ENCODE data around the gene TMEM181. TPM values are rescaled to one million over a fixed set of nuclear protein-coding genes. Genes with fewer than 3 reads are reported as not detected.

TMEM181 gene
- total and polyA plus RNA-seq, 2 of the 13 experiments (the other 11 are each of a cell fraction or from before 2014, with no cell fraction given), result 59.1 to 108 TPM

GRCh38 chr6:158640519-158640918 is 80.6 kb downstream of the TMEM181 start:
- no peak overlapping the region for H3K4me2 ChIP-seq (ENCODE audit: low read depth, low read length)
- H3K27ac ChIP-seq (ENCODE audit: extremely low read length, insufficient read depth, low read length), result no peak overlapping the region
- peaks cover 0 to 15% of the 10 kb centered on the region in 2 experiments; a peak in 3 of 5 replicates for H3K36me3 ChIP-seq (replicated peaks in 1 of 2; ENCODE audit: control insufficient read depth in 1 of 2, insufficient read depth in 2 of 2, low read length in 2 of 2)
- FAIRE-seq, result no peak
- H3K4me1 ChIP-seq (ENCODE audit: insufficient read depth, low read length), result peaks cover 44% of the 10 kb centered on the region
- WGBS (ENCODE audit: low lambda C conversion rate), result 87% methylated on average over 2 of the region's 2 CpGs
- no peak overlapping the region for H2AFZ ChIP-seq (ENCODE audit: low read length)
- no peaks in the 10 kb centered on the region; the same call in 1 of the 2 replicates for H4K20me1 ChIP-seq (ENCODE audit: insufficient read depth, low read length)
- ChIA-PET POLR2A (no interaction called here), CTCF (ENCODE audit: low intra/inter-chr PET ratio, low total read pairs) (no interaction called here)
- in situ Hi-C loops (cut with HindIII; ENCODE audit: extremely low pct_ligation_motif_present, low pct_unique_long_range_greater_than_20kb), result no loop called here
- 0 out of 5 replicates have a peak, but pooled peaks cover 0 to under 1% of the 10 kb centered on the region in 2 experiments for H3K27me3 ChIP-seq (ENCODE audit: control insufficient read depth in 1 of 2, insufficient read depth in 2 of 2, low read length in 2 of 2)
- no peak for TF ChIP-seq ZNF367 (CRISPR knock-in tag; IDR thresholded peaks at IDR 0.05; ENCODE audit: borderline replicate concordance)
- no peak for TF ChIP-seq FOXP1 (IDR thresholded peaks at IDR 0.05)
- TF ChIP-seq FOXP1 (CRISPR knock-in tag; IDR thresholded peaks at IDR 0.05), result 0 out of 2 replicates have a peak, but pooled peaks have one; percentile 19
- TF ChIP-seq, protein P1, sequence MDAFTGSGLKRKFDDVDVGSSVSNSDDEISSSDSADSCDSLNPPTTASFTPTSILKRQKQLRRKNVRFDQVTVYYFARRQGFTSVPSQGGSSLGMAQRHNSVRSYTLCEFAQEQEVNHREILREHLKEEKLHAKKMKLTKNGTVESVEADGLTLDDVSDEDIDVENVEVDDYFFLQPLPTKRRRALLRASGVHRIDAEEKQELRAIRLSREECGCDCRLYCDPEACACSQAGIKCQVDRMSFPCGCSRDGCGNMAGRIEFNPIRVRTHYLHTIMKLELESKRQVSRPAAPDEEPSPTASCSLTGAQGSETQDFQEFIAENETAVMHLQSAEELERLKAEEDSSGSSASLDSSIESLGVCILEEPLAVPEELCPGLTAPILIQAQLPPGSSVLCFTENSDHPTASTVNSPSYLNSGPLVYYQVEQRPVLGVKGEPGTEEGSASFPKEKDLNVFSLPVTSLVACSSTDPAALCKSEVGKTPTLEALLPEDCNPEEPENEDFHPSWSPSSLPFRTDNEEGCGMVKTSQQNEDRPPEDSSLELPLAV (CRISPR knock-in tag; conservative IDR thresholded peaks at IDR 0.05; ENCODE audit: low read depth), result no peak
- no peak for TF ChIP-seq CBX1 (IDR thresholded peaks at IDR 0.05; ENCODE audit: low read depth)
- TF ChIP-seq ZNF343 (CRISPR knock-in tag; IDR thresholded peaks at IDR 0.05), result no peak
- no peak for TF ChIP-seq ZNF143 (CRISPR knock-in tag; IDR thresholded peaks at IDR 0.05)
- TF ChIP-seq RBAK (CRISPR knock-in tag; IDR thresholded peaks at IDR 0.05), result peak; percentile 97
- TF ChIP-seq FOXO1 (CRISPR knock-in tag; IDR thresholded peaks at IDR 0.05), result peak; percentile 26; the same call in 1 of the 2 replicates
- TF ChIP-seq RARA (CRISPR knock-in tag; IDR thresholded peaks at IDR 0.05), result 0 out of 2 replicates have a peak, but pooled peaks have one; percentile 30
- TF ChIP-seq RXRB (CRISPR knock-in tag; IDR thresholded peaks at IDR 0.05; ENCODE audit: borderline replicate concordance), result 0 out of 2 replicates have a peak, but pooled peaks have one; percentile 9
- no peak for TF ChIP-seq MIXL1 (CRISPR knock-in tag; IDR thresholded peaks at IDR 0.05)
- TF ChIP-seq MED8 (CRISPR knock-in tag; IDR thresholded peaks at IDR 0.05; ENCODE audit: insufficient replicate concordance), result no peak
- TF ChIP-seq NFIC (IDR thresholded peaks at IDR 0.05; ENCODE audit: low read length), result no peak
- TF ChIP-seq, protein P2, sequence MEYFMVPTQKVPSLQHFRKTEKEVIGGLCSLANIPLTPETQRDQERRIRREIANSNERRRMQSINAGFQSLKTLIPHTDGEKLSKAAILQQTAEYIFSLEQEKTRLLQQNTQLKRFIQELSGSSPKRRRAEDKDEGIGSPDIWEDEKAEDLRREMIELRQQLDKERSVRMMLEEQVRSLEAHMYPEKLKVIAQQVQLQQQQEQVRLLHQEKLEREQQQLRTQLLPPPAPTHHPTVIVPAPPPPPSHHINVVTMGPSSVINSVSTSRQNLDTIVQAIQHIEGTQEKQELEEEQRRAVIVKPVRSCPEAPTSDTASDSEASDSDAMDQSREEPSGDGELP (IDR thresholded peaks at IDR 0.05; ENCODE audit: borderline replicate concordance, low read depth), result peak; percentile 17; the same call in 1 of the 2 replicates
- no peak for TF ChIP-seq ZNF569 (CRISPR knock-in tag; IDR thresholded peaks at IDR 0.05; ENCODE audit: borderline replicate concordance)
- TF ChIP-seq TEAD3 (CRISPR knock-in tag; optimal IDR thresholded peaks at IDR 0.05; ENCODE audit: borderline replicate concordance), result peak; percentile 25
- TF ChIP-seq ISL2 (CRISPR knock-in tag; IDR thresholded peaks at IDR 0.05), result no peak
- TF ChIP-seq MED13 (CRISPR knock-in tag; IDR thresholded peaks at IDR 0.05), result no peak
- TF ChIP-seq RBM22 (optimal IDR thresholded peaks at IDR 0.05; ENCODE audit: low read length), result peak; percentile 47
- TF ChIP-seq RXRA (CRISPR knock-in tag; IDR thresholded peaks at IDR 0.05), result 0 out of 2 replicates have a peak, but pooled peaks have one; percentile 15
- TF ChIP-seq SAP130 (CRISPR knock-in tag; IDR thresholded peaks at IDR 0.05; ENCODE audit: low read depth), result peak; percentile 51
- H3K9ac ChIP-seq (ENCODE audit: insufficient read depth, low read depth, low read length), result no peak overlapping the region
- no TSS peak for BruUV-seq (replicated peaks)
- no peak overlapping the region for H3K4me3 ChIP-seq (replicated peaks in 1 of 3; ENCODE audit: insufficient read depth in 1 of 3, low read depth in 2 of 3, low read length in 3 of 3)
- DNase-seq (ENCODE audit: low spot score), result no peak
- H3K9me3 ChIP-seq (ENCODE audit: low read length), result no peaks in the 10 kb centered on the region
- intact Hi-C loops (cut with micrococcal nuclease; ENCODE audit: unreplicated experiment), result loop anchor here (10.0 kb wide), 1 partner anchor 1124 kb away; the partner anchor contains the start of gene ACAT2
- peaks cover 20% of the 10 kb centered on the region for H3K79me2 ChIP-seq (ENCODE audit: insufficient read depth, low read length)
- peak; percentile 6; the same call in 1 of the 3 replicates for ATAC-seq

Measured in HepG2 (cell line).